ENCODE results near the gene RBBP7.
A peak's percentile ranks its signal among the peaks of the same experiment; 100 is the strongest.

The RBBP7 gene

GRCh38 chrX:16828124-16828908 is 41.8 kb downstream of the RBBP7 start:
- H3K9me3 ChIP-seq (ENCODE audit: insufficient read depth, low read depth, low read length) = no peaks in the 10 kb centered on the region
- no peak overlapping the region for H3K4me3 ChIP-seq (ENCODE audit: low read length, poor library complexity, severe bottlenecking)
- H3K27me3 ChIP-seq (ENCODE audit: insufficient read depth, low read length, poor library complexity, severe bottlenecking) = no peaks in the 10 kb centered on the region
- no peaks in the 10 kb centered on the region for H3F3A ChIP-seq (ENCODE audit: low read depth)
- H3K36me3 ChIP-seq (ENCODE audit: insufficient read depth, low read length) = peaks cover 17% of the 10 kb centered on the region; the same call in 1 of the 2 replicates
- TF ChIP-seq CTCF (conservative IDR thresholded peaks at IDR 0.05; ENCODE audit: low read length) = no peak
- no peak for TF ChIP-seq EZH2phosphoT487 (IDR thresholded peaks at IDR 0.05; ENCODE audit: borderline replicate concordance)
- no peaks in the 10 kb centered on the region for H3K4me1 ChIP-seq (ENCODE audit: insufficient read depth, low read length, poor library complexity, severe bottlenecking)
- no peaks in the 10 kb centered on the region for H3K9me2 ChIP-seq (replicated peaks; ENCODE audit: low read depth, low read length)
- no peaks in the 10 kb centered on the region for H4K20me1 ChIP-seq (ENCODE audit: insufficient read depth, low read length, poor library complexity, severe bottlenecking)
- H2AFZ ChIP-seq (ENCODE audit: low read length) = no peak overlapping the region
- no peak overlapping the region for H3K4me2 ChIP-seq (ENCODE audit: low read depth, low read length, poor library complexity, severe bottlenecking)
- H3K79me2 ChIP-seq (ENCODE audit: insufficient read depth, low read length) = no peaks in the 10 kb centered on the region
- H3K9ac ChIP-seq (ENCODE audit: low read depth, low read length, poor library complexity, severe bottlenecking) = no peak overlapping the region

GRCh38 chrX:16827225-16827624 is 42.9 kb downstream of the RBBP7 start:
- Histone ChIP-seq H4K20me1 (ENCODE audit: insufficient read depth, low read length, poor library complexity, severe bottlenecking) (no peaks in the 10 kb centered on the region), H3K36me3 (ENCODE audit: insufficient read depth, low read length) (peaks cover 19% of the 10 kb centered on the region; the same call in 1 of the 2 replicates), H3K9me3 (ENCODE audit: insufficient read depth, low read depth, low read length) (no peaks in the 10 kb centered on the region), H3K9ac (ENCODE audit: low read depth, low read length, poor library complexity, severe bottlenecking) (no peak overlapping the region), H2AFZ (ENCODE audit: low read length) (no peak overlapping the region), H3K4me3 (ENCODE audit: low read length, poor library complexity, severe bottlenecking) (no peak overlapping the region), H3K27me3 (ENCODE audit: insufficient read depth, low read length, poor library complexity, severe bottlenecking) (no peaks in the 10 kb centered on the region), H3K4me1 (ENCODE audit: insufficient read depth, low read length, poor library complexity, severe bottlenecking) (no peaks in the 10 kb centered on the region), H3K9me2 (replicated peaks; ENCODE audit: low read depth, low read length) (no peaks in the 10 kb centered on the region), H3F3A (ENCODE audit: low read depth) (no peaks in the 10 kb centered on the region), H3K4me2 (ENCODE audit: low read depth, low read length, poor library complexity, severe bottlenecking) (no peak overlapping the region), H3K79me2 (ENCODE audit: insufficient read depth, low read length) (no peaks in the 10 kb centered on the region)
- TF ChIP-seq EZH2phosphoT487 (IDR thresholded peaks at IDR 0.05; ENCODE audit: borderline replicate concordance) = no peak
- no peak for TF ChIP-seq CTCF (conservative IDR thresholded peaks at IDR 0.05; ENCODE audit: low read length)

- H3K9ac ChIP-seq (ENCODE audit: low read depth, low read length, poor library complexity, severe bottlenecking) = no peak overlapping the region
- no peak overlapping the region for H3K4me3 ChIP-seq (ENCODE audit: low read length, poor library complexity, severe bottlenecking)
- H3K27me3 ChIP-seq (ENCODE audit: insufficient read depth, low read length, poor library complexity, severe bottlenecking) = no peaks in the 10 kb centered on the region
- no peaks in the 10 kb centered on the region for H3K4me1 ChIP-seq (ENCODE audit: insufficient read depth, low read length, poor library complexity, severe bottlenecking)
- H3K9me3 ChIP-seq (ENCODE audit: insufficient read depth, low read depth, low read length) = no peaks in the 10 kb centered on the region
- H3K79me2 ChIP-seq (ENCODE audit: insufficient read depth, low read length) = no peaks in the 10 kb centered on the region
- no peak overlapping the region for H2AFZ ChIP-seq (ENCODE audit: low read length)
- peaks cover 15% of the 10 kb centered on the region; the same call in 1 of the 2 replicates for H3K36me3 ChIP-seq (ENCODE audit: insufficient read depth, low read length)
- no peaks in the 10 kb centered on the region for H3K9me2 ChIP-seq (replicated peaks; ENCODE audit: low read depth, low read length)
- H3F3A ChIP-seq (ENCODE audit: low read depth) = no peaks in the 10 kb centered on the region
- TF ChIP-seq CTCF (conservative IDR thresholded peaks at IDR 0.05; ENCODE audit: low read length) (peak; percentile 55), EZH2phosphoT487 (IDR thresholded peaks at IDR 0.05; ENCODE audit: borderline replicate concordance) (no peak)
- no peak overlapping the region for H3K4me2 ChIP-seq (ENCODE audit: low read depth, low read length, poor library complexity, severe bottlenecking)
- H4K20me1 ChIP-seq (ENCODE audit: insufficient read depth, low read length, poor library complexity, severe bottlenecking) = no peaks in the 10 kb centered on the region
These were observed 44.0 kb downstream of the RBBP7 start for GRCh38 chrX:16826207-16826606.

Data from Loucy (cell line).